GM19468 (cell line): Measurements from ENCODE around the gene UTP25.
A peak's percentile ranks its signal among the peaks of the same experiment; 100 is the strongest.

Source experiments
- ATAC-seq: cut with Tn5 transposase; IDR thresholded peaks from one replicate; pipeline ENCODE4 v1.9.1; 2021; ENCODE audit warnings: mild to moderate bottlenecking, moderate library complexity, moderate number of reproducible peaks; ENCODE audit not compliant: unreplicated experiment; ENCODE audit errors: extremely low read depth

UTP25 gene

DNA sequence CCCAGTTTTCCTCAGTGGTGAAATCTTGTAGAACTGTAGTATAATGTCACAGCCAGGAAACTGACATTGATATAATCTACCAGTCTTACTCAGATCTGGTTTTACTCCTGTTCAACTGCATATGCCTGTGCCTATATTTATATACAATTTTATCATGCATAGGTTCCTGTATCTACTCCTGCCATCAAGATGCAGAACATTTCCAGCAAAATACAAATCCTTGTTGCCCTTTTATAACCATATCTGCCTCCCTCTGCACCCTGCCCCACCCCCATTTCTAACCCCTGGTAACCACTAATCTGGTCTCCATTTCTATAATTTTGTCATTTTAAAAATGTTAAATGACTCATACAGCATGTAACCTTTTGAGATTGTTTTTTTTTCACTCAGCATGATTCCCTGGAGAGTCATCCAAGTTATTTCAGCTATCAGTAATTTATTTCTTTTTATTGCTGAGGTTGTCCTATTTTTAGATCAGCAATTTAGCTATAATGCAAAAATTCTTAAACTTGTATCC lies 8.1 kb downstream of the UTP25 start:
- no peak for ATAC-seq

DNA sequence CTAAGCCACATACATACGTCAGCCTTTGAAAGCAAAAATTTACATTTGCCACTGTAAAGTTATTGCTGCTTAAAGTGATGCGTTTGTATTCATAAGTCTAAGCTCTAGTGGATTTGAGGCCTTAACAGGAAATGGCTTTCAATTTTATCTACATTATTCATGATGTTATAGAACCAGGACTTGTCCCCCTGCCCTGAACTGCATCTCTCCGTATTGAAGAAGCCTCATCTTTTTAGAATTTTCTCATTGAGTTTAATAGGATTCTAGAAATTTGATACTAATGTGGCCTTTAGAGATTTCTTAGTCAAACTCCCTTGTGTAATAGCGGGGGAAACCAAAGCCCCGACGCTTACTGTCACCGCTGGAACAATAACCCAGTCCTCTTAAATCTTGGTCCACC lies 9.9 kb downstream of the UTP25 start:
- no peak for ATAC-seq

DNA sequence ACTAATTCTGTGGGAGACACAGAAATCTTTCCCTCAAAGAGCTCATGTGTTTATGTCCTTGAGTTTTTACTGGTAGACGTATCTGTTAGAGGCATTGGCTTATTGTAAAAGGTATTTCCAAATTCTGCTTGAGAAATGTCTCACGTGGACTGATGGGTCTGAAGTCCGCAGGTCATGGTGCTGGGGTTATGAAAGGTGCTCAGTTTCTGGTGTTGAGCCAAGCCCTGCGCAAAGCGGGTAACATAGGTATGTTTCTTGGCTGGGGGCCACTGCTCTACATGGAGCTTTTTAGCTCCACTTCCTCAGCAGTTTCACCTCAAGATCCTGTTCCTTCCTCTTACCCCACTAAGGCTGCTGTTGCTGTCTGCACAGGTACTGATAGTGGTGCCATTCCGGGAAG lies 10.8 kb downstream of the UTP25 start:
- no peak for ATAC-seq

DNA sequence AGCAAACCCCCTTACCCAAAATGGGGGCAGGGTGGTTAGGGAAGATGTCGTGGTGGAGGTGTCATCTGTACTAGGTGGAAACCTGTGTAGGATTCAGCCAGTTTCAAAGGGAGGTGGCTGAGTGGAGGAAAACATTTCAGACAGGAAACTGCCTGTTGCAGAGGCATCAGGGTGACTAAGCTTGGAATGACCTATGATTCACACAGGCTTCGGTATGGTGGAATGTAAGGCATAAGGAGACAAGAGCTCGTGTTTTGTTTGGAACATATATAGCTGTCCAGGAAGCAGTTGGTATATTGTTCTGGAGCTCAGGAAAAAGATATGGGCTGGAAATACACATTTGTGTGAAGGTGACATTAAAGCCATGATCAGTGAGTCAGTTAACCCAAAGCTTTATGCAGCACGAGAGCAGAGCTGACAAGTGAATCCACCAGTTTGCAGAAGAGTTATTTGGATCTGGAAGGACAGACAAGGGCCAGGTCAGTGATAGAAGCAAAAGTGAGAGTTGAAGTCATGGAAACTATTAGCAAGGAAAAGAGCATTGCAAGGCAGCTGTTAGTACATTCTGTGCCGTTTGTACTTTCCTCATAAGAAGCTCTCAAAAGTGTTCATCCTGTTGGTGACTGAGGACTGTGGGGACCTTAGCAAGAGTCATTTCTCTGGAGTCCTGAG lies 12.2 kb downstream of the UTP25 start:
- ATAC-seq = no peak

DNA sequence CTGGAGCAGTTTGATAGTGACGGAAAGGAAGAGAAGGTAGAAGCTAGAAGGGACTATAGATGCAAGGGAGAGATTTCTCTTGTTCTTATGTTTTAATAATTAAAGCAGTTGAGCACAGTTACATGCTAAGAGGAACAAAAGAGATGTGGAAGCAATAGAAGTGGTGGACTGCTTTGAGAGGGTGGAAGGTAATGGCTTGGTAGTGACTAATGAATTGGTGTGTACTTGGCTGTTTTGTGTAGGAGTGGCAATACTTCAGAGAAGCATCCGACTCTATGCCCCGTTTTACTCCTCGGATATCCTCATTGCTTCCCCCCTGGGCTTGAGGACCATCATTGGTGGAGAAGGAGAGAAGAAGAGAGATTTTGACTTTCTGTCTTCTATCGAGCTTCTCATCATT lies 12.8 kb downstream of the UTP25 start:
- ATAC-seq = no peak

DNA sequence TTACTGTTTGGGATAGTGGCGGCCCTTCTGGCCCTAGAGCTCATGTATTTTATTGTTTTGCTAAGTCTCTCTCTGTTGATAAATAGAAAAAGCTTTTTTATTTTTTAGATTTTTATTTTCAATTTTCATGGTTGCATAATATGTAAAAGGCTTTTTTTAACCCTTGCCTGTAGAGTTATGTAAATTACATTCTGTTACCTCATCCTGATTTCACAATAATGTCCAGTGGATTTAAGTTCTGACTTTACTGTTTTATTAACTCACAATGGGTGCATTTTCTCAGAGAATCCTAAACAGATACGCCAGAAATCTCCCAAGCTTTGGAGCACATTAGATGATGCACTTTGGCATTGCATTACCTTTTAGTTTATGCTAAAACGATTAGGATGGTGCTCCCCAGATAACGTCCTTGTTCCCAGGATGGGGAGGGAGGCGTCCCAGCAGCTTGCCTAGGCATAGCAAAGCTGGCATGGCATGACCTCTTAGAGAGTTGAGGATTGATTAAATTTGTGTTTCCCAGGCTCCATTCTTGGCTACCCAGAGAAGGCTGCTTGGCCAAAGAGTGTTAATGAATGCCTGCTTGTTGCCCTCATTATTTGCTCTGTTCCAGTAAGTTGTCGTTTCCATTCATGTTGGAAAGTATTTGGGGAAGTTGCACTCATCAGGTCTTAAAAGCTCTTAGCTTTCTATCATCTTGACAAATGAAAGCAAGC lies 17.1 kb downstream of the UTP25 start:
- ATAC-seq = no peak

DNA sequence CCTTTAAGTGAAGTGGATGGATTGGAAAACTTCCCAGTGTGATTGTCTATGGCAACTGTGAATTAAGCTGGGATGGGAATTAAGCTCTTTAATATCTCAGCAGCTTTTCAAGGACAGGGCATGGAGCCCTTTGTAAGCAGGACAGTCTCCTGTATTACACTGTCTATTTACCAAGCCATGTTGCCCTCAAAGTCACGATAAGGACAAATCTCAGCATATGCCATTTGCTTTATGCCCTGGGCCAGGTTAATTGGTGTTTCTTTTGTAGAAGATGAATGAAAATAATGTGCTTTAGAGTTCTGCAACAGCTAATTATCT lies 17.6 kb downstream of the UTP25 start:
- no peak for ATAC-seq

DNA sequence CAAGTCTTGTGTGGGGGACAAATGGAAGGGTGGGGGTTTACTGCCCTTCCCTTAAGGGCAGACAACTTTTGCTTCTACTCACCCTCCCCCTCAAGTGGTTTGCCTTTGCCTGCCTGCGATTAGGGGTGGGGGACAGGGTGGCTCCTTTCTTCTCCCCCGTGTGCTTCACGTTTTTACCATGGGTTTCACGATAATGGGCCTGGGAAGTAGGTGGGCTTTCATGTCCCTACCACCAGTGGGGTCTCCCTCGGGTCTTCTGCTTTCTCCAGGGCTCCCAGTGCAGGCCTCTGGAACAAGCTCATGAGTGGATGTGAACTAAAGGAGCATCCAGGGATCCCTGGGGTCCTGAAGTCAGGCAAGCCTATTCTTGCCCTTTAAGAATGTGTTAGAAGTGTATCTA lies 21.6 kb downstream of the UTP25 start:
- ATAC-seq = no peak

DNA sequence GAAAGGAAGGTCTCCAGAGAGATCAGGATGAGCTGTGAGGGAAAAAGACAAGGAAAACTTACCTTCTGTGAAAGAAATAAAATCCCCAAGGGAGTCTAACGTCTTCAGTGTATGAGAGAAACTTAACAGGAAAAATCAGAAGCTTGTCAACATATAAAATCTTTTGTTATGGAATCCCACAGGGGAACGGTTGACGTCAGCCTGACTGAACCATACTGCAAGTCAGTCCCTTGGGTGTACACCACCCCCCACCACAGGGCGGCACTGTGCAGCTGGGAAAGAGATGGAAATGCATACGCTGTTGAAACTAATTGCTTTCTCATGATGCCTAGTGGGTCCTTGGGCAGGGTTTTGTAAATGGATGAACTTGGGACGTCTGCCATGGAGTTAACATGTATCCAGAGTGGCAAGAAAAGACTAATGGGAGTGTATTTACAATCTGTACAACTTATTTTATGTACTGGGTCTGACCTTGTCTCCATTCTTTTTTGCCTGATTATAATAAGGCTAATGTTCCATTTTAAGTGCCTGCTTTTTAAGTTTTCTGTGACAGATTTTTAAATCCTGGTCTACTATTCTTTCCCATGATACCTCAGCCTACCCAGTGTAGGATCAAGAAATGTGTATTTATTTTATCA lies 22.7 kb downstream of the UTP25 start:
- ATAC-seq = no peak

DNA sequence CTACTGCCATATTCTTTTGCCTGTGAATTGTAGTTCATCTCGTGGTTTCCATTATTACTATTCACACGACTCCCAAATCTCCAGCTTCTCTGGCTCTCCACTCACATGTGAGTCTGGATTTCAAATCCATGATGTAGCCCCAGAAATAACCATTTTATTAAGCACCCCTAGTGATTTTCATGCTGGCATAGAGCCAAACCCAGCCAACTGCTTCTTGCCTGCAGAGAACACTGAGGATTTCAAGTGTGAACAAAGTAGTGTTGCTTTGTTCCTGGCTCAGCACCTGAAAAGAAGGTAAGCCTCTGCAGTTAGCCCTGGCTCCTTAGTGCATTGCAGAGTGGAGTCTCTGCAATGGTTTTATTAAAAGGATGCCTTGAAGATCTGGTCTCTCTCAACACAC lies 25.9 kb downstream of the UTP25 start:
- no peak for ATAC-seq

DNA sequence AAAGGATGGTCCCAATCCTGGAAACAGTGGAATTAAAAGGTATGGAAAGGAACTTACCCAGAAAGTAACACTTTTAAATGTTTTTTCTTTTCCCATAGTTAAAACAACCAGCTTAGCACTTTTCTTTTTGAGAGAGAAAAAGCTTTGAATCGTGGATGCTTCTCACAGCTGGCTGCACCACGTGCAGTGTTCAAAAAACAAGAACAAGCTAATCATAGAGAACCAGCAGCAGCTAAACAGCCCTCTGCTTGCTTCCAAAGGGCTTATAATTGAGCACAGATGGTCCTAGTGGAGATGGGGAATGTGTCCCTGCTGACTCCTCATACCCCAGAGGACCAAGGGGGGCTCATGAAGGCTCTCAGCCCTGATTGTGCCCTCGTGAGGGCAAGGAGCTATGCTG lies 26.4 kb downstream of the UTP25 start:
- no peak for ATAC-seq

DNA sequence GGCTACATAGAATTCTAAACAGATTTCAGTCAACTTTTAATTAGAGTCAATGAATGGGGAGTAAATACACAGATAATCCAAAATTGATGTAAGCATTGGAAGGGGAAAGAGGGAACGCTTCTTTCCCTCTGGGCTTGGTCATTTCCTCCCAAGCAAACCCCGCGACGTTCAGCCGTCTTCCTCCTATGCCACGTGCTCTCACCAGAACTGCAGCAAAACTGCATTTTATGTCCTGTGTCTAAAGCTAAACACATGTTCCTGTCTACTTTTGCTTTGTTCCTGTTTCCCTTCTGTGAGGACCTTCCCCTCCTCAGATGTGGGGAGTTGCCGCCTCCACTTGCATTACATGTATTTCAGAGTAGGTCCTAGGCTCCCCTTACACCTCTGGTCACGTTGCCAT lies 27.2 kb downstream of the UTP25 start:
- ATAC-seq = no peak

DNA sequence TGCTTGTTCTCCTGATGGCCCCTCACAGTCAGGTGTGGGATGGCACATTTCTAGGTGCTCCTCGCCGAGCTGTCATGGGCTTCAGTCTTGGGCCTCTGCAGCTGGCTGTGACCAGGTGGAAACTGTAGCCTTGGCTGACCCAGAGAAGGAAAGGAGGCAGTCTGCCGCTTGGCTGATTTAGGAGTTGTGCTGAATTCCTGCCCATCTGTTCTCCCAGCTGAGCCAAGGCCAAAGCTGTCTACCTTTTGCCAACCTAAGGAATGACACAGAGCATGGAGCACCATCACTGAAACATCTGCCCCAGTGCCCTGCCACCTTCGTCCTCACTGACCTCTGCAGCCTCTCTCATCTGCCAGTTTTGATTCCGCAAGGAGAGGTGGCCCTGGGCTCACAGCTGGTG lies 27.9 kb downstream of the UTP25 start:
- no peak for ATAC-seq

DNA sequence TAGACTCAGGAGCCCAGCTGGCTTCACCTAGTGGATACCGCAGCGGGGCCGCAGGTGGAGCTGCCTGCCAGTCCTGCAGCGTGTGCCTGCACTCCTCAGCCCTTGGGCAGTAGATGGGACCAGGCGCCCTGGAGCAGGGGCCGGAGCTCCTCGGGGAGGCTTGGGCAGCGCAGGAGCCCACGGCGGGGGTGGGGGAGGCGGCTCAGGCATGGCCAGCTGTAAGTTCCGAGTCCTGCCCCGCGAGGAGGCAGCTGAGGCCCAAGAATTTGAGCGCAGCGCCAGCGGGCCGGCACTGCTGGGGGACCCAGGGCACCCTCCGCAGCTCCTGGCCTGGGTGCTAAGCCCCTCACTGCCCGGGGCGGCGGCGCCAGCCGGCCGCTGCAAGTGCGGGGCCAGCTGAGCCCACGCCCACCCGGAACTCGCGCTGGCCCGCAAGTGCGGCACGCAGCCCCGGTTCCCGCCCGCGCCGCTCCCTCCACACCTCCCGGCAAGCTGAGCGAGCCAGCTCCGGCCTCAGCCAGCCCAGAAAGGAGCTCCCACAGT lies 30.9 kb downstream of the UTP25 start:
- ATAC-seq = no peak

DNA sequence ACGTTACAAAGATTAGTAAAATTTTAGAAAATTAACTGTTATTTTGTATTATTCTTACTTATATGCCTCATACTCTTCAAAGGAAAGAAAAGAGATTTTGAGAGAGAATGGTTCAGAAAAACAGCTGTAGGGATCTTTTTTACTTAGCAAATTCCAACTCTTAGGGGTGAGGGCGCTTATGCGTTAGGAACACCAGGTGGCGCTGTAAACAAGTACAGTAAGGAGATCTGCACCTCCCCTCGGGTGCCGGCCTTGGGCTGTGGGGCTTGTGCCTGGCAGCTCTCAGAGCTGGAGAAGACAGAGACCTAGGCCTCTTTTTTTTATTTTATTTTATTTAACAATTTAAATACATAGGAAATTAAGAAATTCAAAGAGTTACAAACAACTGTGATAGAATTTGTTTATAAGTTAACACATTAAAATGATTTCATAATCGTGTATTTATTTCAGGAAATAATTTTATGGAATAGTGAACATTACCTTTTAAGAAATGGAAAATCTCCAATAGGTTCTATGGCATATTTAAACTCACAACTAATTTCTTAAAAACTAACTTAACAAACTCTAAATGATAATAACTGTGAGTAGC lies 32.6 kb downstream of the UTP25 start:
- ATAC-seq = peak; percentile 83

DNA sequence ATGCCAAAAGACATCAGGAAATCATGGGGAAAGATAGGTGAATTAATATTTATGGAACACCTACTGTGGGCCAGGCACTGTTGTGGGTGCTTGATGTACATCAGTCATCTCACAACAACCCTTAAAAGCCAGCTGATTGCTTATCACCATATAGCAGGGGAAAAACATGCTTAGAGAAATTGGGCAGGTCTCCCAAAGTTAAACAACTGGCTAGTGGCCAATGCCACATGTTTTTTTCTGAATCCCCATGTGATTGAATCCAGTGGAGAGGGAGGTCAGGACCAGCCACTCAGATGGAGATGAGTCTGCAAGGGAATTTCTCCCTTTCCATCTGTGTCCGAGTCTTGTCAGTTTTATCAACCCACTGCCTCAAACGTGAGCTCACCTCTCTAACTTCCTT lies 33.5 kb downstream of the UTP25 start:
- no peak for ATAC-seq

DNA sequence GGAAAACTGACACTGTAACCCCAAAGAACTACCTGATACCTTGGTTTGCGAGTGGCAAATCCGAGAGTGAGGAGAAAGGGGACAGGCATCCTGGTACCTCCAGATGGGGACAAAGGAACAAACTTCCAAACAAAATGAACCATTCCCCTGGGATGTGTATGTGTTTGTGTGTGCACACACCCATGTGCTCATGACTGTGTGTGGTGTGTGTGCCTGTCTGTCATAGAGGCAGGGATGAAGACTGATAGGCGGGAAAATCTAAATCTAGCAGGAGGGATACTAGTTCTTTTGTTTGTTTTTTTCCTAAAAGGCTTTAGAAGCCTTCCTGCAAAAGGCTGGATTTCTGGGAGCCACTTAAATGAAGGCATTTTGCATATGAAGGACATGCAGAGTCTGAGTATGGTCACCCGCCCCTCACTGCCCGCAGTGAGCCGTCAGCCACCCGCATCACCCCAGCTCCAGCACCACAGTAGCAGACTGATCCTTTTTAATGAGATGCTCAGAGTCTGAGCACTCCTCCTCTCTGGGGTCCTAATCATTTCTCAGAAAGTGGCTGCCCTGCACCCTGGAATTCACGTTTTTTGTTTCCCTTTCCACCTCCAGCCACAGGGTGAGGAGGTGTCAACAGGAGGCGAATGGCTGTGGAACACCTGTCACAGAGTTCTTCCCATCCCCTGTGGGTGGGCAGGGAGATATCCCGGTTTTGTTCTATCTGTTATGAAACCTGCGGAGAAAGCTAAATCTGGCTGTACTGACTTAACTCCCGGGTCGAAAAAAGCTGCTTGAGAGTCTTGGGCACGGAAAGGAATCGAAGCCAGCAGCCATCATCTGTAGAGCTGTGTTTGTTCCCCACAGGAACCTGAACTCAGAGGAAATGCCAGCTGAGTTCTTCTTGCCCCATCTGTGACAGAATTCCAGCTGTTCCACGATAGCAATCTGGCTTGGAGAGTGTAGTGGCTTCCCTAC lies 34.9 kb downstream of the UTP25 start:
- no peak for ATAC-seq

DNA sequence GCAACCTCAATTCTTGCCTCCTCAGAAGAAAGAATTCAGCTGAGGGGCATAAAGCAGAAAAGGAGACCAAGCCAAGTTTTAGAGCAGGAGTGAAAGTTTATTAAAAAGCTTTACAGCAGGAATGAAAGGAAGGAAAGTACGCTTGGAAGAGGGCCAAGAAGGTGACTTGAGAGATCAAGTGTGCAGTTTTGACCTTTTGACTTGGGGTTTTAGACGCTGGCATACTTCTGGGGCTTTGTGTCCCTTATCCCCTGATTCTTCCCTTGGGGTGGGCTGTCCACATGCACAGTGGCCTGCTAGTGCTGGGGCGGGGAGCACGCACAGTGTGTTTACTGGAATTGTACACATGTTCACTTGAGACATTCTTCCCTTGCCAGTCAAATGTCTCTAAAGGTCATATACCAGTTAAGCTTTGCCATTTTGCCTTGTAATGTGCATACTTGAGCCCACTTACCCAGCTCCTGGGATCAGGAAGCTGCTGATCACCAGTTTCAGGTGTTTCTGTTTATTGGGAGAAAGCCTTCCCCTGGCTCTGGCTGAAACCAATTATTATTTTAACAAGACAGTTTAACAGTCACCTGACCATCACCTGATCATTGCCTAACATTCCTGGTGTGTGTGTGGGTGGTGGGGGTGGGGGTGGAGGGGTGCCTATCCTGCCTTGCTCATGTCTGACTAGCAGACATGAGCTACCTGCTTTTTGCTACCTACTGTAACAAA lies 36.2 kb downstream of the UTP25 start:
- no peak for ATAC-seq

DNA sequence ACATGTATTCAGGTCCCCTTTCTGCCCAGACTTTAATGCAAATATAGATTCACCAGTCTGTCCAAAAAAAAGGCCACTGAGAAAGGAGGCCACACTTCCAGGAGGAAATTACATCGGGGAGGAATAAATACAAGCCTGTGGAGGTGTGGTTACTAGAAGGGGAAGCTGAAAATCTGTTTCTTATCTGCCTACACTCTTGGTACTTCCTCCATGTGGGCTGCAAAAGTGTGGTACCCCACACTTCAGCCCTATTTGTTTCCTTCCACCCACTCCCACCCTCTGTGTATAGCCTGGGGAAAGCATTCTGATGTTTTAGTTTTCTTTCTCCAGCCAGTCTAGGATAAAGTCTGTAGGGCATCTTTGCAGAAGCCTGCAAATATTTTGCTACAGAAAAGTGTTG lies 38.4 kb downstream of the UTP25 start:
- no peak for ATAC-seq
